Skin of body (tissue), 3 donors: Measurements from ENCODE around the gene RHEB. TPM values are rescaled to one million over a fixed set of nuclear protein-coding genes. Genes with fewer than 3 reads are reported as not detected.

Source experiments
- DNase-seq: peaks from one replicate; lab custom pipeline; 2025; lab: John Stamatoyannopoulos, UW
- small RNA-seq: library from RNA; depleted of rRNA; stranded (forward); fragments of <200 nt; gene quantifications from one replicate; pipeline ENCODE3, GENCODE V24; 2014; ENCODE audit warnings: low replicate concordance
- total RNA-seq: library from RNA; depleted of rRNA; stranded (reverse); fragments of >200 nt; gene quantifications from one replicate; pipeline ENCODE4 v1.2.3, GENCODE V29; 2014

Gene RHEB
- total RNA-seq, 1 donor from 2014 or later, result 63.0 TPM

GRCh38 chr7:151416112-151416940 lies 103.4 kb downstream of the RHEB start:
- no peak for DNase-seq

Small RNA genes within 50 kb of the gene (small RNA-seq; reads per million reads assigned to genes)
- gene MIR3907, result not detected
- not detected for gene RN7SL76P

Other genes with a start within 250 kb of the RHEB start
- gene NUB1, start 178.1 kb downstream of the RHEB start, total RNA-seq, result 28.5 TPM
- 14.0 TPM for gene WDR86, start 109.9 kb downstream of the RHEB start, total RNA-seq
- not detected for gene CRYGN, start 79.8 kb downstream of the RHEB start, total RNA-seq